ENCODE data around the gene GBF1. TPM values are rescaled to one million over a fixed set of nuclear protein-coding genes. Genes with fewer than 3 reads are reported as not detected.

Gene GBF1
- total and polyA plus RNA-seq, 2 of the 13 experiments (the other 11 are each of a cell fraction or from before 2014, with no cell fraction given), result 17.1 to 21.9 TPM

GRCh38 chr10:102401735-102402511 lies 156.6 kb downstream of the GBF1 start (continued):
- TF ChIP-seq ZNF639 (CRISPR knock-in tag; conservative IDR thresholded peaks at IDR 0.05) (no peak), ZNF564 (CRISPR knock-in tag; IDR thresholded peaks at IDR 0.05) (no peak), DBP (CRISPR knock-in tag; IDR thresholded peaks at IDR 0.05; ENCODE audit: not compliant biosample characterization) (no peak), ZBTB3 (CRISPR knock-in tag; IDR thresholded peaks at IDR 0.05; ENCODE audit: borderline replicate concordance, low read depth) (no peak), FOXP4 (CRISPR knock-in tag; IDR thresholded peaks at IDR 0.05) (no peak), SETDB1 (CRISPR knock-in tag; IDR thresholded peaks at IDR 0.05; ENCODE audit: borderline replicate concordance) (no peak), JUN (CRISPR knock-in tag; IDR thresholded peaks at IDR 0.05) (no peak)
- TF ChIP-seq, protein P1, sequence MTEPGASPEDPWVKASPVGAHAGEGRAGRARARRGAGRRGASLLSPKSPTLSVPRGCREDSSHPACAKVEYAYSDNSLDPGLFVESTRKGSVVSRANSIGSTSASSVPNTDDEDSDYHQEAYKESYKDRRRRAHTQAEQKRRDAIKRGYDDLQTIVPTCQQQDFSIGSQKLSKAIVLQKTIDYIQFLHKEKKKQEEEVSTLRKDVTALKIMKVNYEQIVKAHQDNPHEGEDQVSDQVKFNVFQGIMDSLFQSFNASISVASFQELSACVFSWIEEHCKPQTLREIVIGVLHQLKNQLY (CRISPR knock-in tag; IDR thresholded peaks at IDR 0.05), result no peak
